Parathyroid adenoma (tissue), 2 donors: ENCODE measurements around the gene FYN.

Experiments used
- H2AFZ ChIP-seq: fragments of 300-600 bp; sonication (generic); one replicate; pipeline ENCODE4 v1.7.0; 2017; ENCODE audit warnings: antibody characterized with exemption, mild to moderate bottlenecking
- H3K27ac ChIP-seq: fragments of 300-600 bp; sonication (generic); one replicate; pipeline ENCODE4 v1.7.0; 2017
- H3K27me3 ChIP-seq: fragments of 300-600 bp; sonication (generic); one replicate; pipeline ENCODE4 v1.7.0; 2017; ENCODE audit warnings: low read length; ENCODE audit not compliant: control insufficient read depth, insufficient read depth
- H3K36me3 ChIP-seq: fragments of 300-600 bp; sonication (generic); one replicate; pipeline ENCODE4 v1.7.0; 2017; ENCODE audit warnings: low read length; ENCODE audit not compliant: control insufficient read depth, insufficient read depth
- H3K4me1 ChIP-seq: fragments of 300-600 bp; sonication (generic); one replicate; pipeline ENCODE4 v1.7.0; 2017; ENCODE audit warnings: control low read depth
- H3K4me2 ChIP-seq: fragments of 300-600 bp; sonication (generic); one replicate; pipeline ENCODE4 v1.7.0; 2017; ENCODE audit warnings: low read length
- H3K4me3 ChIP-seq: fragments of 300-600 bp; sonication (generic); one replicate; pipeline ENCODE4 v1.7.0; 2017; ENCODE audit warnings: low read depth, low read length
- H3K79me2 ChIP-seq: fragments of 300-600 bp; sonication (generic); one replicate; pipeline ENCODE4 v1.7.0; 2017; ENCODE audit warnings: control low read depth
- H3K9ac ChIP-seq: fragments of 300-600 bp; sonication (generic); one replicate; pipeline ENCODE4 v1.7.0; 2017; ENCODE audit warnings: mild to moderate bottlenecking
- H3K9me3 ChIP-seq: fragments of 300-600 bp; sonication (generic); one replicate; pipeline ENCODE4 v1.7.0; 2017; ENCODE audit warnings: low read length; ENCODE audit not compliant: control insufficient read depth
- TF ChIP-seq, protein P1 (sequence below): fragments of 300-600 bp; sonication (generic); IDR thresholded peaks from one replicate; pipeline ENCODE4 v1.7.0; 2017; ENCODE audit warnings: antibody characterized with exemption, mild to moderate bottlenecking
- donor health status: primary hyperparathyroidism.

Gene FYN

DNA sequence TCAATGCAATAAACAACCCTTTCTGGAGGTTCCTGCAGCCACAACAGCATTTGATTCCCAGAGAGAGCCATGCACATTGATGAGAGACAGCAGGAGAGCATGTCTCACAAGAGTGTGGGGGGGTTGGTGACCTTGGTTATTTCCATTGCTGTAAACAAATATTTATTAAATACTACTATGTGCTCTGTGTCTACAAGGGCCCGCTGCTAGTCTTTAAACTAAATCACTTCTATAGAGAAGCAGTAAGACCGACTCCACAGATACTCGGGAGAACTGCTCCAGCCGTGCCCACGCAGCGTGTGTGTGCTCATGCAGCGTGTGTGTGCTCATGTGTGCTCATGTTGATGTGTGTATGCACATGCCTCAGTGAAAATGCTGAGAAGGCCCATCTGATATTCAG lies 184.9 kb downstream of the FYN start:
- no peaks in the 10 kb centered on the region for H3K36me3 ChIP-seq
- no peak overlapping the region for H3K4me2 ChIP-seq
- peak overlapping the region; percentile 35 for H2AFZ ChIP-seq
- TF ChIP-seq, protein P1, sequence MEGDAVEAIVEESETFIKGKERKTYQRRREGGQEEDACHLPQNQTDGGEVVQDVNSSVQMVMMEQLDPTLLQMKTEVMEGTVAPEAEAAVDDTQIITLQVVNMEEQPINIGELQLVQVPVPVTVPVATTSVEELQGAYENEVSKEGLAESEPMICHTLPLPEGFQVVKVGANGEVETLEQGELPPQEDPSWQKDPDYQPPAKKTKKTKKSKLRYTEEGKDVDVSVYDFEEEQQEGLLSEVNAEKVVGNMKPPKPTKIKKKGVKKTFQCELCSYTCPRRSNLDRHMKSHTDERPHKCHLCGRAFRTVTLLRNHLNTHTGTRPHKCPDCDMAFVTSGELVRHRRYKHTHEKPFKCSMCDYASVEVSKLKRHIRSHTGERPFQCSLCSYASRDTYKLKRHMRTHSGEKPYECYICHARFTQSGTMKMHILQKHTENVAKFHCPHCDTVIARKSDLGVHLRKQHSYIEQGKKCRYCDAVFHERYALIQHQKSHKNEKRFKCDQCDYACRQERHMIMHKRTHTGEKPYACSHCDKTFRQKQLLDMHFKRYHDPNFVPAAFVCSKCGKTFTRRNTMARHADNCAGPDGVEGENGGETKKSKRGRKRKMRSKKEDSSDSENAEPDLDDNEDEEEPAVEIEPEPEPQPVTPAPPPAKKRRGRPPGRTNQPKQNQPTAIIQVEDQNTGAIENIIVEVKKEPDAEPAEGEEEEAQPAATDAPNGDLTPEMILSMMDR = no peak
- H3K4me3 ChIP-seq = no peak overlapping the region
- no peaks in the 10 kb centered on the region for H3K27me3 ChIP-seq
- no peaks in the 10 kb centered on the region for H3K9me3 ChIP-seq
- H3K4me1 ChIP-seq = peaks cover 34% of the 10 kb centered on the region
- no peak overlapping the region for H3K9ac ChIP-seq
- no peaks in the 10 kb centered on the region for H3K79me2 ChIP-seq
- H3K27ac ChIP-seq = peak overlapping the region; percentile 13

DNA sequence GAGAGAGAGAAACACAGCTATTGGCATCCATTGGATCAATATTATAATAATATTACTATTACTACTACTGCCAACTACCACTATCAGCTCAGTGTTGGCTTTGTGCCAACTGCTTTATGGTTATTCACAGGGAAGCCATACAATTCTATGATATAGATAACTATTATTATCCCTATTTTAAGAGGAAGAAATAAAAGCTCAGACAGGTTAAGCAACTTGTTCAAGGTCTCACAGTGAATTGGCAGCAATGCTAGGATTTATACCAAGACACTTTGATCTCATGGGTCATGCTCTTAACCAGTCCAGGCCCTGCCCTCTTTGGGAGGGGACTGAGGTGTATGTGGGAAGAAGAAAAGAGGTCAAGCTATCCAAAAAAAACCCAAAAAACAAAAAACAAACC lies 185.6 kb downstream of the FYN start:
- H3K27ac ChIP-seq = no peak overlapping the region
- H3K36me3 ChIP-seq = no peaks in the 10 kb centered on the region
- H3K79me2 ChIP-seq = no peaks in the 10 kb centered on the region
- H3K27me3 ChIP-seq = no peaks in the 10 kb centered on the region
- no peak overlapping the region for H2AFZ ChIP-seq
- H3K4me3 ChIP-seq = no peak overlapping the region
- H3K4me2 ChIP-seq = no peak overlapping the region
- H3K9me3 ChIP-seq = no peaks in the 10 kb centered on the region
- TF ChIP-seq, protein P1 = no peak
- H3K4me1 ChIP-seq = peaks cover 31% of the 10 kb centered on the region
- no peak overlapping the region for H3K9ac ChIP-seq

DNA sequence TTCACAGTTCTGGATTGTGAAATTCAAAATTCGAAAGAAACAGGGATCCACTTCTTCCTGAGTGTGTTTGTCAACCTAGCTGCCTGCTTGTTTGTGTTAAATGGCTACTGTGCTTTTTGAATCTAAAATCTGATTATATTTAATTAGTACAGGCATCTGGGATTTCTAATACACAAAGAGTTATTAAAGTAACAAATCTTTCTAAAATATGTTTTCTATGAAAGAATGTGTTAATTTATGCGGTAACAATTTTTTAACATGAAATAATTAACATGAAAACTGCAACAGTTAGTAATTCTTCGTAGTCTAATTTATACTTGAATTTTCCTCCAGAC lies 186.4 kb downstream of the FYN start:
- no peaks in the 10 kb centered on the region for H3K27me3 ChIP-seq
- no peaks in the 10 kb centered on the region for H3K9me3 ChIP-seq
- H3K4me2 ChIP-seq = peak overlapping the region; percentile 46
- no peak overlapping the region for H3K9ac ChIP-seq
- H3K36me3 ChIP-seq = no peaks in the 10 kb centered on the region
- TF ChIP-seq, protein P1 = no peak
- H3K4me3 ChIP-seq = peak overlapping the region; percentile 23
- peak overlapping the region; percentile 90 for H2AFZ ChIP-seq
- H3K4me1 ChIP-seq = peaks cover 24% of the 10 kb centered on the region
- no peaks in the 10 kb centered on the region for H3K79me2 ChIP-seq
- H3K27ac ChIP-seq = peak overlapping the region; percentile 72

DNA sequence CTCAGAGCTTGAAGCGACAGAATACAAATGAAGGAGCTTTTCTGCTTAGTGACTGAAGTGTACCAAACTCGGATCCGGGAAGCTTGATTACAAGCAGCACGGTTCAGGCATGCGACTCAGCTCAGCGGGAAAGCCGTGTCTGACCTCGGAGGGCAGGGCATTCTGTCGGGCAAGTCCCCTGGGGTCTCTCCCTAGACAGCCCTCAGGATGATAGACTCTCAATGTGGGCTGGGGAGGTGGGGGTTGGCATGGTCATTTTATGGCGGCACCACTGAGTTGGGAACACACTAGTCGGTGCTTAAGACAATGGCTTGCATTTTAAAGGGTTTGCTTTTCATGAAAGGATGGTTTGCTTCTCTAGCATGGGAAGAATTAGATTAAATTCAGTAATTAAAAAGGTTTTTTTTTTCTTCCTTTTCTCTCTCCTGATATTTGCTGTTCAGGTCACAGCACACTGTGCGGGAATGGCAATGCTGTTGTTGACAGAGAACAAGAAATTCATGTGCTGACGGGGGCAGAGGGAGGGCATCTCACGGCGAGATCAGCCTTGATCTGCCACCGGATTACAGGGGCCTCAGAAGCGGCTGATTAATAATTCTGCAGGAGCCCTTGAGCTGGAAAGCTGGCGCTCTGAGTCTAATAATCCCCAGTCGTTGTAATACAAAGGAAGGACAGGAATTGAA lies 186.9 kb downstream of the FYN start:
- H3K79me2 ChIP-seq = no peaks in the 10 kb centered on the region
- H3K4me2 ChIP-seq = peak overlapping the region; percentile 46
- TF ChIP-seq, protein P1 = no peak
- no peaks in the 10 kb centered on the region for H3K27me3 ChIP-seq
- H3K36me3 ChIP-seq = no peaks in the 10 kb centered on the region
- H3K9me3 ChIP-seq = no peaks in the 10 kb centered on the region
- H2AFZ ChIP-seq = peak overlapping the region; percentile 90
- no peak overlapping the region for H3K9ac ChIP-seq
- H3K4me3 ChIP-seq = peak overlapping the region; percentile 23
- H3K27ac ChIP-seq = peak overlapping the region; percentile 72
- peaks cover 23% of the 10 kb centered on the region for H3K4me1 ChIP-seq

DNA sequence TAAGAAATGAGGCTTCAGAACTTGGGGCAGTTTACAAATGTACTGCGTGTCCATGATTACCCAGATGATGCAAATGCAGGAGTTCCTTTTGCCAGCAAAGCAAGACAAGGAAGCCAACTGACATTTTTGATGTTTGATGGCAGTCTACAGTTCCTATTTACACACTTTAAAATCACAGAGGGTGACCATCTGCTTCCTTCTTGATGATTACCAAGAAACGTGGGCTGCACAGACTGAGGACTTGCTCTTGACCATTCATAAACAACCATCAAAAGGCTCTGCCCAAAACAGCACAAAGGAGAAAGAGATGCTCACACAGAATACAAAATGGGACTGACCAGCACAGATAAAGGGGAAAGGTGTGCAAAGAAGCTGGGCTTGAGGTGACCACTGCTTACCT lies 187.7 kb downstream of the FYN start:
- Histone ChIP-seq H2AFZ (peak overlapping the region; percentile 90), H3K27ac (peak overlapping the region; percentile 72), H3K79me2 (no peaks in the 10 kb centered on the region), H3K9me3 (no peaks in the 10 kb centered on the region), H3K9ac (no peak overlapping the region), H3K4me2 (no peak overlapping the region), H3K27me3 (no peaks in the 10 kb centered on the region), H3K36me3 (no peaks in the 10 kb centered on the region), H3K4me3 (no peak overlapping the region), H3K4me1 (peaks cover 23% of the 10 kb centered on the region)
- TF ChIP-seq, protein P1 = no peak
